A673 (cell line): Measurements from ENCODE around the gene EPAS1. TPM values are rescaled to one million over a fixed set of nuclear protein-coding genes. Genes with fewer than 3 reads are reported as not detected.

Experiments used
- BruUV-seq: library from RNA; stranded (reverse); fragments of 400-500 nt; replicated peaks from 2 replicates; lab custom pipeline; 2021; lab: Mats Ljungman, UMichigan
- CTCF ChIA-PET: fragments of 300-600 bp; sonication (Branson Sonifier 250); formaldehyde crosslinking; loops from one replicate; lab custom pipeline; 2022; ENCODE audit warnings: antibody characterized with exemption; lab: Charles Lee
- POLR2A ChIA-PET: fragments of 300-600 bp; sonication (Branson Sonifier 250); formaldehyde crosslinking; loops from one replicate; lab custom pipeline; 2022; ENCODE audit warnings: antibody characterized with exemption; ENCODE audit not compliant: low non-redundant PET; lab: Charles Lee
- DNase-seq: peaks from one replicate; pipeline ENCODE4 v3.0.0-alpha.2; 2015; ENCODE audit warnings: low spot score
- H3K27ac ChIP-seq: fragments of 200-600 bp; sonication (generic); 2 replicates; pipeline ENCODE4 v1.5.1; 2016; ENCODE audit warnings: mixed run types, low read depth, mild to moderate bottlenecking, mixed read lengths, antibody characterized with exemption, low read length; ENCODE audit not compliant: poor library complexity, severe bottlenecking
- H3K27me3 ChIP-seq: fragments of 200-600 bp; sonication (generic); replicated peaks from 2 replicates; pipeline ENCODE4 v1.6.1; 2017; ENCODE audit warnings: mixed run types, low read depth, mild to moderate bottlenecking, mixed read lengths, antibody characterized with exemption, low read length; ENCODE audit not compliant: insufficient read depth, poor library complexity
- H3K36me3 ChIP-seq: fragments of 200-600 bp; sonication (generic); 2 replicates; pipeline ENCODE4 v1.6.1; 2016; ENCODE audit warnings: mixed run types, mild to moderate bottlenecking, mixed read lengths, antibody characterized with exemption, low read length; ENCODE audit not compliant: insufficient read depth, poor library complexity, severe bottlenecking
- H3K4me1 ChIP-seq: fragments of 200-600 bp; sonication (generic); 2 replicates; pipeline ENCODE4 v1.6.1; 2017; ENCODE audit warnings: mixed run types, mild to moderate bottlenecking, mixed read lengths, antibody characterized with exemption, low read length; ENCODE audit not compliant: insufficient read depth, poor library complexity, severe bottlenecking
- H3K4me3 ChIP-seq: fragments of 200-600 bp; sonication (generic); 2 replicates; pipeline ENCODE4 v1.5.1; 2016; ENCODE audit warnings: low read depth, mixed run types, mild to moderate bottlenecking, mixed read lengths, low read length; ENCODE audit not compliant: poor library complexity, severe bottlenecking
- H3K9me3 ChIP-seq: fragments of 200-600 bp; sonication (generic); 2 replicates; pipeline ENCODE4 v1.6.1; 2016; ENCODE audit warnings: mixed run types, low read depth, mild to moderate bottlenecking, mixed read lengths, antibody characterized with exemption, low read length; ENCODE audit not compliant: poor library complexity, severe bottlenecking
- CTCF ChIP-seq: fragments of 300-800, 200-600 bp; sonication (generic); conservative IDR thresholded peaks from 2 replicates; pipeline ENCODE4 v1.5.1; 2017; ENCODE audit warnings: low read depth, mild to moderate bottlenecking, antibody characterized with exemption, low read length, moderate library complexity, mixed read lengths
- EZH2 ChIP-seq: fragments of 200-600 bp; sonication (generic); IDR thresholded peaks from 2 replicates; pipeline ENCODE4 v1.6.1; 2017; ENCODE audit warnings: borderline replicate concordance, low read depth, mild to moderate bottlenecking, mixed read lengths, antibody characterized with exemption, low read length; ENCODE audit not compliant: poor library complexity, severe bottlenecking
- intact Hi-C: fragments of 100-400 bp; cut with micrococcal nuclease; formaldehyde crosslinking; loops from one replicate; pipeline ENCODE4 v1.10.0; 2022; ENCODE audit not compliant: unreplicated experiment
- total RNA-seq: library from RNA; stranded (reverse); gene quantifications from 2 replicates; pipeline ENCODE4 v1.2.3, GENCODE V29; 2021

Gene EPAS1
- total RNA-seq, 1 experiment from 2014 or later: 0.41 TPM

GRCh38 chr2:46351098-46351749, 54.0 kb downstream of the EPAS1 start:
- Histone ChIP-seq H3K4me3 (no peak overlapping the region), H3K27me3 (no peaks in the 10 kb centered on the region), H3K27ac (no peak overlapping the region), H3K36me3 (no peaks in the 10 kb centered on the region), H3K9me3 (no peaks in the 10 kb centered on the region), H3K4me1 (no peaks in the 10 kb centered on the region)
- TF ChIP-seq CTCF (no peak), EZH2 (no peak)
- intact Hi-C loops: no loop called here
- ChIA-PET POLR2A (no interaction called here), CTCF (no interaction called here)
- no TSS peak for BruUV-seq
- no peak for DNase-seq

GRCh38 chr2:46351750-46352138, 54.5 kb downstream of the EPAS1 start:
- BruUV-seq: no TSS peak
- Histone ChIP-seq H3K36me3 (no peaks in the 10 kb centered on the region), H3K9me3 (no peaks in the 10 kb centered on the region), H3K4me3 (no peak overlapping the region), H3K27me3 (no peaks in the 10 kb centered on the region), H3K27ac (no peak overlapping the region), H3K4me1 (no peaks in the 10 kb centered on the region)
- TF ChIP-seq EZH2 (no peak), CTCF (no peak)
- DNase-seq: no peak
- intact Hi-C loops: no loop called here
- CTCF ChIA-PET: no interaction called here
- POLR2A ChIA-PET: no interaction called here

GRCh38 chr2:46352621-46353020, 55.4 kb downstream of the EPAS1 start:
- no peak overlapping the region for H3K4me3 ChIP-seq
- no peaks in the 10 kb centered on the region for H3K4me1 ChIP-seq
- H3K9me3 ChIP-seq: no peaks in the 10 kb centered on the region
- H3K27me3 ChIP-seq: no peaks in the 10 kb centered on the region
- CTCF ChIA-PET: no interaction called here
- POLR2A ChIA-PET: no interaction called here
- no peak overlapping the region for H3K27ac ChIP-seq
- no peaks in the 10 kb centered on the region for H3K36me3 ChIP-seq
- no peak for DNase-seq
- TF ChIP-seq EZH2 (no peak), CTCF (no peak)
- intact Hi-C loops: no loop called here
- no TSS peak for BruUV-seq
